K562 treated with DMSO at 1 percent for 48 hours (cell line): ENCODE data around the gene ZNF287. TPM values are rescaled to one million over a fixed set of nuclear protein-coding genes. Genes with fewer than 3 reads are reported as not detected.

Experiments
- total RNA-seq: library from RNA; unstranded; fragments of 300-600 nt; gene quantifications from 2 replicates; pipeline ENCODE4 v1.2.3, GENCODE V29; 2022; ENCODE audit warnings: low replicate concordance; ENCODE audit errors: extremely low read depth

ZNF287 gene
- not detected in 2 replicates for total RNA-seq

DNA sequence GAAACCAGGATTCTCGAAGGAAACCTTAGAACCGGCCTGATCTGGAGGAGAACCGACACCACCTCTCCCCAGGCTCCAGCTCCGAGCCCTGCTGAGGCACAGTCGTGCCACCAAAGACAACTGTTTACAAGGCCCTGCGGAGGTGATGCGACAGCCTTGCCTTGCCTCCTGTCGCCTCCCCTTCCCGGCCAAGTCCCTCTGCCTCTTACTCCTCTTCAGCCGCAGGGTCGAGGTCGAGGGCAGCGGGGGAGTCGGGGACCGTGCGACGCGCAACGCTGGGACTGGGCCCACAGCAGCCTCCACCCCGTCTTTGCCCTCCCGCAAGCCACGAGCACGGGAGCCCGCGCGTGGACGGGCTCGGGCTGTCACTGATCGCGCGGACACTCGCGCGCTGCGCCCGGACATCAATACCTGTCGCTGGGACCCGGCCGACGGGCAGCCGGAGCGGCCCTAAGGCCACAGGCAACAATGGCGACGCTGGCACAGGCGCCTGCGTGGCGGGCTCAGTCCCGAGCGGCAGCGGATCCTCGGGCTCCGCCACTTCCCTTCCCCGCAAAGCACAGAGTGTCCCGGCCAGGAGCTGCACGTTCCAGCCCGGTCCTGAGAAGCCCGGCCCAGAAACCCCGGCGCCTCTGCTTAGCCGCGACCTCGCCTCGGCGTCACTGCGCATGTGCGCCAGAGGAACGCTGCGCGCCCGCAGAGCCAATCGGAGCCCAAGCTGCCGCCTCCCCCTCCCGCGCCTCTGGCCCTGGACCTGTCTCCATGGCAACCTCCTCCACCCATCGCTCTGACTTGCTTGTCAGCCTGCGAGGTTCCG, at the start of gene ZNF287:
Gene ZNF287 (minus strand): TSS at position 664 of the 817 bp plus-strand sequence. CDS start 1,473 bp downstream, outside the sequence.

Other genes with a start within 250 kb of the ZNF287 start
- not detected in 2 replicates for gene CENPV, start 215.7 kb downstream of the ZNF287 start, total RNA-seq
- 1,569 and 3,163 TPM in 2 replicates for gene UBB, start 188.1 kb downstream of the ZNF287 start, total RNA-seq
- not detected in 2 replicates for gene TRPV2, start 153.6 kb downstream of the ZNF287 start, total RNA-seq
- not detected in 2 replicates for gene LRRC75A, start 77.0 kb downstream of the ZNF287 start, total RNA-seq
- not detected in 2 replicates for gene ZNF624, start 84.6 kb upstream of the ZNF287 start, total RNA-seq
- not detected in 2 replicates for gene CCDC144A, start 121.0 kb upstream of the ZNF287 start, total RNA-seq